Measurements from ENCODE around the gene MPP1.

Gene MPP1

DNA sequence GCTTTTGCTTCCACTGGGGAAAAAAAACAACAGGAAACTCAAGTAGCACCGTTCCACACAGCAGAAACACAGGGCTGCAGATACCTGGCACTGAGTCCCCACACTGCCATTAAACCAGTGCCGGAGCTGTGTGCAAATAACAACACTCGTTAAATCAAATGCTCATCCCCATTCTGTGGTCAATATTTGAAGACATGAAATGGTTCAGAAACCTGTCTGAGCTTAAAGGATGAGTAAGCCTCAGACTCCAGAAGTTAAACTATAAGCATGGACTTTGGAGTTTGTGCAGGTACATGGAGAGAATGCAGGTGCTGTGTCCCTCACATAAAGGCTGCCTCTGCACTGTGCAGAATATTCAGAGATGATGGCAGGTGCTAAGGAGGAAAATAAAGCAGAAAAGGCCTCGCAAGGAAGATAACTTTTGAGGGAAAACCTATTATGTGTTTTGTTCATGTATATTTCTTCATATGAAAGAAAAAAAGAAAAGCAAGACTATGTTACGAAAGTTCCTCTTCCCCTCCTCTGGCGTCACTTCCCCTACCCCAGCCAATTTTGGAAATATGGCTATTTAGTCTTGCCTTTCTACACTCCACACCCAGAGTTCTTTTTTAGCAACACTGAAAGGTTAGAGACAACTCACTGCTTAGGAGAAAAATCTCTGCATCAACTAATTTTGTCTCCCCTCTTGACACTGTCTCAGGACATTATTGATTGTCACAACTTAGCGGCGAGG lies 4.6 kb downstream of the MPP1 start:
- TF ChIP-seq, protein P1, sequence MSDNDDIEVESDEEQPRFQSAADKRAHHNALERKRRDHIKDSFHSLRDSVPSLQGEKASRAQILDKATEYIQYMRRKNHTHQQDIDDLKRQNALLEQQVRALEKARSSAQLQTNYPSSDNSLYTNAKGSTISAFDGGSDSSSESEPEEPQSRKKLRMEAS (IDR thresholded peaks at IDR 0.05) = no peak
- no peak for TF ChIP-seq FOXM1 (IDR thresholded peaks at IDR 0.05; ENCODE audit: borderline replicate concordance, low read depth)
- TF ChIP-seq EP300 (IDR thresholded peaks at IDR 0.05; ENCODE audit: borderline replicate concordance) = no peak
- TF ChIP-seq ZBTB7A (IDR thresholded peaks at IDR 0.05; ENCODE audit: low read depth) = no peak
- no peak for TF ChIP-seq RAD21 (IDR thresholded peaks at IDR 0.05; ENCODE audit: low read depth)
- no peak for TF ChIP-seq NFIC (IDR thresholded peaks at IDR 0.05)
- TF ChIP-seq TEAD4 (IDR thresholded peaks at IDR 0.05) = no peak
- no peak for TF ChIP-seq CEBPB (IDR thresholded peaks at IDR 0.05)
- TF ChIP-seq CREB1 (IDR thresholded peaks at IDR 0.05; ENCODE audit: low read depth) = no peak
- TF ChIP-seq TCF12 (IDR thresholded peaks at IDR 0.05; ENCODE audit: low read depth) = no peak
- TF ChIP-seq, protein P2, sequence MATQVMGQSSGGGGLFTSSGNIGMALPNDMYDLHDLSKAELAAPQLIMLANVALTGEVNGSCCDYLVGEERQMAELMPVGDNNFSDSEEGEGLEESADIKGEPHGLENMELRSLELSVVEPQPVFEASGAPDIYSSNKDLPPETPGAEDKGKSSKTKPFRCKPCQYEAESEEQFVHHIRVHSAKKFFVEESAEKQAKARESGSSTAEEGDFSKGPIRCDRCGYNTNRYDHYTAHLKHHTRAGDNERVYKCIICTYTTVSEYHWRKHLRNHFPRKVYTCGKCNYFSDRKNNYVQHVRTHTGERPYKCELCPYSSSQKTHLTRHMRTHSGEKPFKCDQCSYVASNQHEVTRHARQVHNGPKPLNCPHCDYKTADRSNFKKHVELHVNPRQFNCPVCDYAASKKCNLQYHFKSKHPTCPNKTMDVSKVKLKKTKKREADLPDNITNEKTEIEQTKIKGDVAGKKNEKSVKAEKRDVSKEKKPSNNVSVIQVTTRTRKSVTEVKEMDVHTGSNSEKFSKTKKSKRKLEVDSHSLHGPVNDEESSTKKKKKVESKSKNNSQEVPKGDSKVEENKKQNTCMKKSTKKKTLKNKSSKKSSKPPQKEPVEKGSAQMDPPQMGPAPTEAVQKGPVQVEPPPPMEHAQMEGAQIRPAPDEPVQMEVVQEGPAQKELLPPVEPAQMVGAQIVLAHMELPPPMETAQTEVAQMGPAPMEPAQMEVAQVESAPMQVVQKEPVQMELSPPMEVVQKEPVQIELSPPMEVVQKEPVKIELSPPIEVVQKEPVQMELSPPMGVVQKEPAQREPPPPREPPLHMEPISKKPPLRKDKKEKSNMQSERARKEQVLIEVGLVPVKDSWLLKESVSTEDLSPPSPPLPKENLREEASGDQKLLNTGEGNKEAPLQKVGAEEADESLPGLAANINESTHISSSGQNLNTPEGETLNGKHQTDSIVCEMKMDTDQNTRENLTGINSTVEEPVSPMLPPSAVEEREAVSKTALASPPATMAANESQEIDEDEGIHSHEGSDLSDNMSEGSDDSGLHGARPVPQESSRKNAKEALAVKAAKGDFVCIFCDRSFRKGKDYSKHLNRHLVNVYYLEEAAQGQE (IDR thresholded peaks at IDR 0.05; ENCODE audit: low read depth) = no peak
- no peak for TF ChIP-seq EGR1 (IDR thresholded peaks at IDR 0.05)
- no peak for TF ChIP-seq YY1 (IDR thresholded peaks at IDR 0.05; ENCODE audit: low read depth)
- TF ChIP-seq, protein P3, sequence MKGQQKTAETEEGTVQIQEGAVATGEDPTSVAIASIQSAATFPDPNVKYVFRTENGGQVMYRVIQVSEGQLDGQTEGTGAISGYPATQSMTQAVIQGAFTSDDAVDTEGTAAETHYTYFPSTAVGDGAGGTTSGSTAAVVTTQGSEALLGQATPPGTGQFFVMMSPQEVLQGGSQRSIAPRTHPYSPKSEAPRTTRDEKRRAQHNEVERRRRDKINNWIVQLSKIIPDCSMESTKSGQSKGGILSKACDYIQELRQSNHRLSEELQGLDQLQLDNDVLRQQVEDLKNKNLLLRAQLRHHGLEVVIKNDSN (IDR thresholded peaks at IDR 0.05) = no peak
- TF ChIP-seq TAF1 (IDR thresholded peaks at IDR 0.05; ENCODE audit: low read depth) = no peak

DNA sequence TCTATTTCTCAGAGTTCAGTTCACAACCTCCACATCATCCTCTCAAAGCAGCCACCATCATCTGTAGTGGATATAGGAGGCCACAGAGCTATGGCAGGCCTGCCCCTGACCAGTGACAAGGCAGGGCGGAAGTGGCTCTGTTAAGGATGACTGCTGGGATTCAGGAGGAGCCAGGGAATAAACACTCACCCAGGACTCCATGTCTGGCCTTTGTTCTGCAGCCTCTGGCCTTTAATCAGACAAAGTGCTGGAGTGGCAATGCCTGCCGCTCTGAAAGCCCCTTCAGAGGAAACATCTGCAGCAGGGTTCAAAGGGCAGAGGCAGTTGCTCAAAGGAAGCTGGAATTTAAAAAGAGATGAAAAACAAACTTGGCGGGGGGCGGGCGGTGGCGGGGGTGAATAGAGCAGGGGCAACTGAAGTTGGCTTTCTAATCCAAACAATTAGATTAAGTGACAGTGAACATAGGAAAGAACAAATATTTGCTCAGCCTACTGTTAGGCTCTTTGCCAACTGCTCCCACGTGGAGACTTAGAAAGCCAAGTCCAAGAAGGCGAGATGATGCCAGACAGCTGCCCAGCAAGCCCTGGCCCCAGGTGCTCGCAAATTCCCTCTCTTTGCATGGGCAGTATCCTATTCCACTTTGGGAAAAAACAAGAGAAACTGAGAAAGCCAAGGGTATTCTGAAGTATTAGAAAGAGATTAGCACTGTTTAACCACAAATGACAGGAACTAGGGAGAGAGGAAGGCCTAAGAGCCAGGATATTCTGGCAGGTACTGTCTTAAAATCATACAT lies 5.5 kb downstream of the MPP1 start:
- TF ChIP-seq CREB1 (IDR thresholded peaks at IDR 0.05; ENCODE audit: low read depth) = no peak
- TF ChIP-seq, protein P2 (IDR thresholded peaks at IDR 0.05; ENCODE audit: low read depth) = no peak
- no peak for TF ChIP-seq RAD21 (IDR thresholded peaks at IDR 0.05; ENCODE audit: low read depth)
- no peak for TF ChIP-seq CEBPB (IDR thresholded peaks at IDR 0.05)
- TF ChIP-seq FOXM1 (IDR thresholded peaks at IDR 0.05; ENCODE audit: borderline replicate concordance, low read depth) = no peak
- TF ChIP-seq EGR1 (IDR thresholded peaks at IDR 0.05) = no peak
- TF ChIP-seq TCF12 (IDR thresholded peaks at IDR 0.05; ENCODE audit: low read depth) = no peak
- TF ChIP-seq, protein P1 (IDR thresholded peaks at IDR 0.05) = no peak

DNA sequence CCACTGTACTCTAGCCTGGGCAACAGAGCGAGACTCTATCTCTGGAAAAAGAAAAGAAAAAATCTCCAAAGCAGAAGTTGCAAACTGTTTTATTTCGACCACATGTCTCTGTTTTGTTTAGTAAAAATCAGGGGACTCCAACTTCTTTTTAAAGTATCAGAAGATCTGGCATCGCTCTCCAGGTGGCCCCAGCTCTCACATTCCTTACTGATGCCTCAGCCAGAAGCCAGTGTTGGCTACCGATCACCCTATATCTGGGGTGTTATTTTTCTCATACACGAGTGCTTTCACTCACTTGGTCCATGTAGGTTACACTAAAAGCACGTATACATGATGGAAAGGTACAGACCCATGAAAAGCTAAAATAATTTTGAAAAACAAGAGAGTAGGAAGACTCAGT lies 8.3 kb downstream of the MPP1 start:
- no peak for TF ChIP-seq TEAD4 (IDR thresholded peaks at IDR 0.05)
- TF ChIP-seq EGR1 (IDR thresholded peaks at IDR 0.05) = no peak
- no peak for TF ChIP-seq YY1 (IDR thresholded peaks at IDR 0.05; ENCODE audit: low read depth)
- no peak for TF ChIP-seq TCF12 (IDR thresholded peaks at IDR 0.05; ENCODE audit: low read depth)
- TF ChIP-seq ZBTB7A (IDR thresholded peaks at IDR 0.05; ENCODE audit: low read depth) = no peak
- TF ChIP-seq RAD21 (IDR thresholded peaks at IDR 0.05; ENCODE audit: low read depth) = no peak
- TF ChIP-seq, protein P1 (IDR thresholded peaks at IDR 0.05) = no peak
- no peak for TF ChIP-seq TAF1 (IDR thresholded peaks at IDR 0.05; ENCODE audit: low read depth)
- no peak for TF ChIP-seq EP300 (IDR thresholded peaks at IDR 0.05; ENCODE audit: borderline replicate concordance)
- no peak for TF ChIP-seq FOXM1 (IDR thresholded peaks at IDR 0.05; ENCODE audit: borderline replicate concordance, low read depth)
- TF ChIP-seq CEBPB (IDR thresholded peaks at IDR 0.05) = no peak
- TF ChIP-seq, protein P3 (IDR thresholded peaks at IDR 0.05) = no peak

DNA sequence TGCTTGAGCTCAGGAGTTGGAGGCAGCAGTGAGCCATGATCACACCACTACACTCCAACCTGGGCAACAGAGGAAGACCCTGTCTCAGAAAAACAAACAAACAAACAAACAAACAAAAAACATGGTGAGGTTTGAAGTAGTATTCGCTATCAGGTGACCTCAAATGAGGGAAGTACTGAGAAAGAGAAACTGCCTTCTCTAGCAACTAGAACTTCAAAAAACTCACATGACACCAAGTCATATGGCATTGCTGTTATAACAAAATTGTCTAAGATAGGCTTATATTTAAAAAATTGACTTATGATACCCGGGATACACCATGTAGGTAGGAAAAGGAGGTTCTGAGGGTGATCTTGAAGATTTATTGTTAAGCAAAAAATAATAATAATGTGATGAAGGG lies 10.3 kb downstream of the MPP1 start:
- TF ChIP-seq, protein P1 (IDR thresholded peaks at IDR 0.05) = no peak
- TF ChIP-seq TCF12 (IDR thresholded peaks at IDR 0.05; ENCODE audit: low read depth) (no peak), NFIC (IDR thresholded peaks at IDR 0.05) (no peak), CEBPB (IDR thresholded peaks at IDR 0.05) (no peak), CREB1 (IDR thresholded peaks at IDR 0.05; ENCODE audit: low read depth) (no peak), FOXM1 (IDR thresholded peaks at IDR 0.05; ENCODE audit: borderline replicate concordance, low read depth) (no peak), RAD21 (IDR thresholded peaks at IDR 0.05; ENCODE audit: low read depth) (no peak), EP300 (IDR thresholded peaks at IDR 0.05; ENCODE audit: borderline replicate concordance) (no peak), EGR1 (IDR thresholded peaks at IDR 0.05) (no peak), YY1 (IDR thresholded peaks at IDR 0.05; ENCODE audit: low read depth) (no peak)
- TF ChIP-seq, protein P2 (IDR thresholded peaks at IDR 0.05; ENCODE audit: low read depth) = no peak
